ENCODE results near the gene TST. TPM values are rescaled to one million over a fixed set of nuclear protein-coding genes. Genes with fewer than 3 reads are reported as not detected.

TST gene
- polyA plus RNA-seq, 2 of the 4 experiments (the other 2 are of a cell fraction), result 43.2 to 50.1 TPM

- no peak for TF ChIP-seq HEYL (CRISPR knock-in tag; IDR thresholded peaks at IDR 0.05)
Measured at GRCh38 chr22:36965696-36966095, 53.6 kb downstream of the TST start (continued).

- no peak overlapping the region for H3K4me3 ChIP-seq
- H3K9me3 ChIP-seq, result no peaks in the 10 kb centered on the region
- ATAC-seq, result no peak
- CTCF ChIA-PET, result interaction anchor here (1.6 to 7.1 kb wide), 2 partner anchors 8 to 14 kb away, joined by 5 to 53 read pairs; no protein-coding TSS in a partner anchor
- no peak for FAIRE-seq
- no peak overlapping the region for H3K27ac ChIP-seq
- no peak for DNase-seq (ENCODE audit: low read depth in 1 of 2, low spot score in 1 of 2)
- no peaks in the 10 kb centered on the region for H3K4me1 ChIP-seq
- POLR2A ChIA-PET, result no interaction called here
- TF ChIP-seq HEYL (CRISPR knock-in tag; IDR thresholded peaks at IDR 0.05) (no peak), POLR2AphosphoS2 (conservative IDR thresholded peaks at IDR 0.05; ENCODE audit: low read length) (no peak), ZSCAN20 (CRISPR knock-in tag; IDR thresholded peaks at IDR 0.05) (no peak), E2F6 (IDR thresholded peaks at IDR 0.05; ENCODE audit: borderline replicate concordance, low read depth) (no peak), MAFK (IDR thresholded peaks at IDR 0.05; ENCODE audit: partially characterized antibody) (no peak), RFX5 (IDR thresholded peaks at IDR 0.05) (no peak), HOXB5 (CRISPR knock-in tag; IDR thresholded peaks at IDR 0.05) (no peak), CBX2 (IDR thresholded peaks at IDR 0.05; ENCODE audit: borderline replicate concordance, low read depth) (no peak), CBX8 (IDR thresholded peaks at IDR 0.05) (no peak), HOXB13 (CRISPR knock-in tag; IDR thresholded peaks at IDR 0.05; ENCODE audit: low read depth) (no peak), NPAS2 (CRISPR knock-in tag; IDR thresholded peaks at IDR 0.05; ENCODE audit: borderline replicate concordance) (no peak), EHF (CRISPR knock-in tag; IDR thresholded peaks at IDR 0.05) (no peak), HOXA7 (CRISPR knock-in tag; IDR thresholded peaks at IDR 0.05) (no peak), ELK1 (IDR thresholded peaks at IDR 0.05; ENCODE audit: low read depth, low read length) (no peak), HES2 (IDR thresholded peaks at IDR 0.05) (no peak), MAX (IDR thresholded peaks at IDR 0.05) (no peak)
- H3K4me2 ChIP-seq, result no peak overlapping the region
Measured at GRCh38 chr22:36964106-36964505, 55.1 kb downstream of the TST start.

GRCh38 chr22:36963302-36963701, 55.9 kb downstream of the TST start:
- CTCF ChIA-PET, result interaction anchor here (1.1 to 7.1 kb wide), 3 partner anchors 9 to 107 kb away, joined by 3 to 53 read pairs (median 5); no protein-coding TSS in a partner anchor
- WGBS (ENCODE audit: missing lambda C conversion rate), result 56% methylated on average over 2 of the region's 2 CpGs

More at GRCh38 chr22:36963302-36963701, 55.9 kb downstream of the TST start:
- no peak for DNase-seq (ENCODE audit: low read depth in 1 of 2, low spot score in 1 of 2)
- no peaks in the 10 kb centered on the region for H3K4me1 ChIP-seq
- no peak overlapping the region for H3K27ac ChIP-seq
- no peak for ATAC-seq
- H3K4me2 ChIP-seq, result no peak overlapping the region
- no peaks in the 10 kb centered on the region for H3K9me3 ChIP-seq
- H3K4me3 ChIP-seq, result no peak overlapping the region
- POLR2A ChIA-PET, result no interaction called here
- TF ChIP-seq E2F6 (IDR thresholded peaks at IDR 0.05; ENCODE audit: borderline replicate concordance, low read depth) (no peak), CTCF (IDR thresholded peaks at IDR 0.05) (no peak), GATA3 (IDR thresholded peaks at IDR 0.05; ENCODE audit: borderline replicate concordance) (no peak), MAFK (IDR thresholded peaks at IDR 0.05; ENCODE audit: partially characterized antibody) (no peak), NPAS2 (CRISPR knock-in tag; IDR thresholded peaks at IDR 0.05; ENCODE audit: borderline replicate concordance) (no peak), HES2 (IDR thresholded peaks at IDR 0.05) (no peak), POLR2AphosphoS2 (conservative IDR thresholded peaks at IDR 0.05; ENCODE audit: low read length) (no peak), ZNF302 (CRISPR knock-in tag; IDR thresholded peaks at IDR 0.05) (no peak)
- no peak for FAIRE-seq
